Brain microvascular endothelial cell (primary cell): ENCODE results near the gene RBMS3.

Source experiments
- DNase-seq: peaks from one replicate; pipeline ENCODE4 v3.0.0-alpha.2; 2020
- H3K27ac ChIP-seq: fragments of 250-450 bp; sonication (Bioruptor Pico); 2 replicates; pipeline ENCODE4 v1.5.1; 2020; ENCODE audit warnings: mild to moderate bottlenecking, moderate library complexity
- H3K27me3 ChIP-seq: fragments of 250-450 bp; sonication (Bioruptor Pico); replicated peaks from 2 replicates; pipeline ENCODE4 v1.5.1; 2020; ENCODE audit warnings: mild to moderate bottlenecking
- H3K36me3 ChIP-seq: fragments of 250-450 bp; sonication (Bioruptor Pico); replicated peaks from 2 replicates; pipeline ENCODE4 v1.5.1; 2020; ENCODE audit warnings: mild to moderate bottlenecking
- H3K4me3 ChIP-seq: 2 replicates; pipeline ENCODE4 v1.5.1; 2011; ENCODE audit warnings: low read depth, mild to moderate bottlenecking, control low read depth, low read length, moderate library complexity
- in situ Hi-C: cut with HindIII; loops from 2 replicates; pipeline ENCODE4 v1.10.0; 2017; ENCODE audit warnings: low sequenced_read_pairs, low pct_ligation_motif_present
- TF ChIP-seq, protein P1 (sequence below): IDR thresholded peaks from 2 replicates; pipeline ENCODE4 v1.5.1; 2011; ENCODE audit warnings: low read depth, mild to moderate bottlenecking, moderate library complexity, low read length, control low read depth, inconsistent platforms; ENCODE audit errors: missing control alignments

The RBMS3 gene

DNA sequence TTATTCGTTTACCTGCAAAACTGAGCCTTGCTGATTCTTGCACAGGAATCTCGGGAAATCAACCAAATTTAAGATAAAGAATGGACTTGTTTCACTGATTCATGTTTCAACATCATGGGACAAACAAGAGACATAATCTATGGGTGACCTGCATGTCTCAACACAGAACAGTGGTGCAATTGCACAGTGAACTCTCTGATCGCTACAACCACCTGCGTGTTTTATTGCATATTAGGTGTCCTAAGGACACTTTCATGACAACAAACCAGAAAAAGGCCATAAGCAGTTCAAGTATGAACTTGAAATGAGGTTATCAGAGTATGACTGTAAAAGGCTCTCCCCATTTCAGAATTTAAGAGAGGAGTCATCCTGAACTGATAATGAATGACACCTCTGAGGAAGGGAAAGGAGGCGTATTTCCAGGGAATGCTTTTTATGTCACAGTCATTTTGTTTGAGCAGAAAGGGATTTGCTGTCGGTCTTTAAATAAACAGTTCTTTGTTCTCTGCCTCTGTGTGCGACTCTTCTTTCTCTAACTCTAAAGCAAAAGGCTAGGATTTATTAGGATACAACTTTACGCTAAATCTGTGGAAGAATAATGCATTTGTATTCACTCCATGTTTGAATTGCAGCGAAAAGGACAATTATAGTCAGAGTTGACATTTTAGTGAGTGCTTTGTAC lies 167.2 kb downstream of the RBMS3 start:
- DNase-seq, result no peak
- Histone ChIP-seq H3K27ac (no peak overlapping the region), H3K27me3 (no peaks in the 10 kb centered on the region), H3K4me3 (no peak overlapping the region), H3K36me3 (no peaks in the 10 kb centered on the region)
- in situ Hi-C loops, result no loop called here
- TF ChIP-seq, protein P1, sequence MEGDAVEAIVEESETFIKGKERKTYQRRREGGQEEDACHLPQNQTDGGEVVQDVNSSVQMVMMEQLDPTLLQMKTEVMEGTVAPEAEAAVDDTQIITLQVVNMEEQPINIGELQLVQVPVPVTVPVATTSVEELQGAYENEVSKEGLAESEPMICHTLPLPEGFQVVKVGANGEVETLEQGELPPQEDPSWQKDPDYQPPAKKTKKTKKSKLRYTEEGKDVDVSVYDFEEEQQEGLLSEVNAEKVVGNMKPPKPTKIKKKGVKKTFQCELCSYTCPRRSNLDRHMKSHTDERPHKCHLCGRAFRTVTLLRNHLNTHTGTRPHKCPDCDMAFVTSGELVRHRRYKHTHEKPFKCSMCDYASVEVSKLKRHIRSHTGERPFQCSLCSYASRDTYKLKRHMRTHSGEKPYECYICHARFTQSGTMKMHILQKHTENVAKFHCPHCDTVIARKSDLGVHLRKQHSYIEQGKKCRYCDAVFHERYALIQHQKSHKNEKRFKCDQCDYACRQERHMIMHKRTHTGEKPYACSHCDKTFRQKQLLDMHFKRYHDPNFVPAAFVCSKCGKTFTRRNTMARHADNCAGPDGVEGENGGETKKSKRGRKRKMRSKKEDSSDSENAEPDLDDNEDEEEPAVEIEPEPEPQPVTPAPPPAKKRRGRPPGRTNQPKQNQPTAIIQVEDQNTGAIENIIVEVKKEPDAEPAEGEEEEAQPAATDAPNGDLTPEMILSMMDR, result no peak

DNA sequence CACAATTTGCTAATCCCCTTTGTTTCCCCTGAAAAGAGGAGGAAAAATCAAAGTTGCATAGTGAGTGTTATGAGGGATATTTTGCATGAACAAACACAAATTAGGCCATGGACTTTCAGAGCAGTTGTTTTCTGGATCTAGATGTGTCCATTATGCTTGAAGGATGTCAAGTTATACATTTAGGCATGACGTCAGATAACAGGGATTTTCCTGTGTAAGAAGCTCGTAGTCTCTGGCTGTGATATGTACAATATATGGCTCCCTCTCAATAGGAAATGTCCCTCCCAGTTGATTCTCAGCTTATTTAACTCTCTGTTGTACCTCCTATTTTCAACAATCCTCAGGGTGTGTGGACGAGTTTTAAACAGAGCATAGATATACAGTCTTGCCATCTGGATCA lies 171.0 kb downstream of the RBMS3 start:
- Histone ChIP-seq H3K27ac (no peak overlapping the region), H3K4me3 (no peak overlapping the region), H3K27me3 (no peaks in the 10 kb centered on the region), H3K36me3 (no peaks in the 10 kb centered on the region)
- TF ChIP-seq, protein P1, result no peak
- no peak for DNase-seq
- in situ Hi-C loops, result no loop called here

DNA sequence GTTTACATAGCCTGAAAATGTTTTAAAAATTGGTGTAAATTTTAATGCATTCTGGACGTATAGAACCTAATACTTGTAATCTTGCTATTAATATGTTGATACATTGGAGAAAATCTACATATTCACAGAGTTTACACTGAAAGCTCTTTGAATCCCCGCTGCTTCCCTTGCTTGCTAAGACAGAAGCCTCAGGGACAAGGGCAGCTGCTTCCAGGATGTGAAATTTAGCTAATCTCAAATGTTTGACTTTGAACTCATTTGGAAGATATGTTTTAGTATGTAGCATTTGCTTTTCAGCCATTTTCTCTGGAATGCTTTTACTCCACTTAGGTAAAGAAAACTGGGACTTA lies 172.0 kb downstream of the RBMS3 start:
- in situ Hi-C loops, result no loop called here
- H3K4me3 ChIP-seq, result no peak overlapping the region
- no peaks in the 10 kb centered on the region for H3K27me3 ChIP-seq
- no peak overlapping the region for H3K27ac ChIP-seq
- no peaks in the 10 kb centered on the region for H3K36me3 ChIP-seq
- DNase-seq, result no peak
- TF ChIP-seq, protein P1, result no peak

DNA sequence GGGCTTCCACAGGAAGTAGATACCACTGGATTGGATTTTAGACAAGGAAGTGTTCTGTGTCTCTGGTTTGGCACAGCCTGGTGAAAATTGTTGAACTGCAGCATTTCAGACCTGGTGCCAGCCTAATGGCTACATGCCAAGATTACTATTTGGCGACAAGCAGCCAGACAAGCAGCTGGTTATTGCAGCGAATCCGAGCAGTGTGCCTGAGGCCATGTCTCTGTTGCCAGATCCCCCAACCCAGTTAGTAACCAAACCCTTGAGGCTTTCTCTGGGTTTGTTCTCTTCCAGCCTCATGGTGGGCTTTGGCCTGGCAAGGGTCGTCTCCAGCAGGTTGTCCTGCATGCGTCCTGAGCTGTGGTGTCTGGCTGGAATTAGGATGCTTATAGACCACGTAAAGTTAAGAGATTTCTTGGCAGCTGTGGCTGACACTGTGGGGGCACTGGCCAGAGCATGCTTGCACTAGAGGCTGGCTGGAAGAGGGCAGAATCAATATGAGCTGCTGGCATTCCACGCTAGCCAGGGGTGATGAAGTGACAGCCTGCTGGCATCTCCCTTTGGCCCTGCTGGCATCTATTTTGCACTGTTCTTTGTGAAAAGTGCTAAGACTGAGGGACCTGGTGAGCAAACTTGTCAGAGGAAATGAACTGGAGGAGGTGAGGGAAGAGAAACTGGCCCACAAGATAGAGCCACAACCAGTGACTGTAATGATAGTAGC lies 172.6 kb downstream of the RBMS3 start:
- Histone ChIP-seq H3K36me3 (no peaks in the 10 kb centered on the region), H3K27ac (no peak overlapping the region), H3K27me3 (no peaks in the 10 kb centered on the region), H3K4me3 (no peak overlapping the region)
- in situ Hi-C loops, result no loop called here
- no peak for DNase-seq
- TF ChIP-seq, protein P1, result no peak

DNA sequence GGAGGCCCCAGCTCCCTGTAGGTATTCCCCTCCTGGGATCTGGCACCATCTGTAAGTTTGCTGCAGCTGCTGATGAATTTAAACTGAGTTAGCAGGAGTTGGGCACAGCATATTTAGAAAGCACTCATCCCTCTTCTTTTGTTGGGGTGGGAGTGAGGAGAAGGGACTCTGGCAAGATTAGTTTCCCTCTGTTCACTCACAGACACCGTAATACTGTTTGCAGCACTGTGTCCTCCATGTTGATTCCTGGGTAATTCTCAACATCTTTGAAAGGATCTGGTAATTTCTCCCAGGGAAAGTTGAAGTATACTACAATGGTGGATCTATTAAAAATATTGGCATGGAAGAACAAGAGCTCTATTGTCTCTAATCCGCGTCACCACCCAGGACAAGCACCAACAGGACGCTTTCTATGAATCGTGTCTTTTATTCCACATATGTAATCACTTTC lies 173.3 kb downstream of the RBMS3 start:
- H3K4me3 ChIP-seq, result no peak overlapping the region
- H3K36me3 ChIP-seq, result no peaks in the 10 kb centered on the region
- H3K27me3 ChIP-seq, result no peaks in the 10 kb centered on the region
- DNase-seq, result no peak
- TF ChIP-seq, protein P1, result no peak
- H3K27ac ChIP-seq, result no peak overlapping the region
- in situ Hi-C loops, result no loop called here
